AG04449 (cell line): ENCODE results near the gene COPG1.

Experiments
- CTCF ChIA-PET: fragments of 350-600 bp; formaldehyde crosslinking; extraction: SDS; loops from one replicate; lab custom pipeline; 2021; ENCODE audit warnings: antibody characterized with exemption; lab: Yijun Ruan, JAX
- POLR2A ChIA-PET: fragments of 400-600, 350-600 bp; formaldehyde crosslinking; extraction: SDS; loops from one replicate; lab custom pipeline; 2020; ENCODE audit warnings: antibody characterized with exemption, inconsistent platforms; lab: Yijun Ruan, JAX
- DNase-seq: peaks from one replicate; pipeline ENCODE4 v3.0.0-alpha.2; 2010; ENCODE audit warnings: low read depth, low spot score
- H3K4me3 ChIP-seq: 2 replicates; pipeline ENCODE4 v1.5.1; 2011; ENCODE audit warnings: low read depth, mild to moderate bottlenecking, control low read depth, low read length
- TF ChIP-seq, protein P1 (sequence below): IDR thresholded peaks from one replicate; pipeline ENCODE4 v1.5.1; 2011; ENCODE audit warnings: mild to moderate bottlenecking, moderate library complexity, low read length, control low read depth, inconsistent platforms; ENCODE audit not compliant: insufficient read depth; ENCODE audit errors: missing control alignments

COPG1 gene

DNA sequence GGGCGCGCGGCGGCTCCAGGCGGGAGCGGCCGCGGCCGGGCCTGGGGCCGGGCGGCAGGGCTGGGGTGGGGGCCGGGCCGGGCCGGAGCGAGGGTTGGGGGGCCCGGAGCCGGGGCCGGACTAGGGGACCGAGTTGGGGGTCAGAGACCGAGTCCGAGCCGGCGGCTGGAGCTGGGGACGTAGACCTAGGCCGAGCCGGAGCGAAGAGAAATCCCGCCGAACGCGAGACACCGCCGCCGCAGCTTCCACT lies 66.5 kb downstream of the COPG1 start:
- CTCF ChIA-PET, result interaction anchor here (0.6 to 2.7 kb wide), 25 partner anchors 9 to 345 kb away, joined by 3 to 29 read pairs (median 4); partner anchors contain the start of gene COPG1
- TF ChIP-seq, protein P1, sequence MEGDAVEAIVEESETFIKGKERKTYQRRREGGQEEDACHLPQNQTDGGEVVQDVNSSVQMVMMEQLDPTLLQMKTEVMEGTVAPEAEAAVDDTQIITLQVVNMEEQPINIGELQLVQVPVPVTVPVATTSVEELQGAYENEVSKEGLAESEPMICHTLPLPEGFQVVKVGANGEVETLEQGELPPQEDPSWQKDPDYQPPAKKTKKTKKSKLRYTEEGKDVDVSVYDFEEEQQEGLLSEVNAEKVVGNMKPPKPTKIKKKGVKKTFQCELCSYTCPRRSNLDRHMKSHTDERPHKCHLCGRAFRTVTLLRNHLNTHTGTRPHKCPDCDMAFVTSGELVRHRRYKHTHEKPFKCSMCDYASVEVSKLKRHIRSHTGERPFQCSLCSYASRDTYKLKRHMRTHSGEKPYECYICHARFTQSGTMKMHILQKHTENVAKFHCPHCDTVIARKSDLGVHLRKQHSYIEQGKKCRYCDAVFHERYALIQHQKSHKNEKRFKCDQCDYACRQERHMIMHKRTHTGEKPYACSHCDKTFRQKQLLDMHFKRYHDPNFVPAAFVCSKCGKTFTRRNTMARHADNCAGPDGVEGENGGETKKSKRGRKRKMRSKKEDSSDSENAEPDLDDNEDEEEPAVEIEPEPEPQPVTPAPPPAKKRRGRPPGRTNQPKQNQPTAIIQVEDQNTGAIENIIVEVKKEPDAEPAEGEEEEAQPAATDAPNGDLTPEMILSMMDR, result no peak
- POLR2A ChIA-PET, result interaction anchor here (0.8 to 2.4 kb wide), 19 partner anchors 9 to 436 kb away, joined by 3 to 22 read pairs (median 3); partner anchors contain the start of genes EFCAB12, HMCES, IFT122 and MBD4
- no peak for DNase-seq
- peak overlapping the region; percentile 86 for H3K4me3 ChIP-seq

DNA sequence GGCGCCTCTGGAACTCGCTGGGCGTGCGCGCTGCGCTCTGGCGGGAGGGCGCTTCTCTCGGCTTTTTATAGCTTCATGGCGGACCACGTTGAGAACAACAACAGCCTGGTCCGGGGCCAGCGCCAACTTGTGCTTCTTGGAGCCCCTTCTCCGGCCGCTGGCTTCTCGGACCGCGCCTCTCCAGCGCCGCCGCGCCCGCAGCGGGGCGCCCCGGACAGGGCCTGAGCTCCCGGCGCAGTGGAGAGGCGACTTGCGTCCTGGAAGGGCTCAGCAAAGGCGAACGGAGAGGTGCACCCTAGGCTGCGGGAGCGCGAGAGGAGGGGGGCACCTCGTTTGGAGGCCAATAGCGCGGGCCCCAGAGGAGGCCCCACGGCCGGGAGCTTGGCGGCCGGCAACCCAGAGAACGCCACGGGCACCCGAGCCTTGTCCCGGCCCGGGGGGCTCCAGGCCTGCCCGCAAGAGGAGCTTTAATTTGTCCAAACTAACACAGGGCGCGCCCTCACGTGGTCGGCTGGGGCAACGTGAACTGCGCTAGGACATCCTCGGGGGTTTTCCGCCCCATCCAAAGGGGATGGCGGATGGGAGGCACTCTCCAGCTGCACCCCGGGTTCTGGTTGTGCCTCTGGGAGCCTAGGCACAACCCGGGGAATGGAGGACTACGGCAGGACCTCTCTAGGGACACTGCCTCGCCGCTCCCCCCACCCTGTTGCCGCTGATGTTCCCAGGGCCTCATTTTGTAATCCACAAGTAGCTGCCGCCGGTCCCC lies 67.0 kb downstream of the COPG1 start:
- TF ChIP-seq, protein P1, result peak; percentile 70
- ChIA-PET POLR2A (interaction anchor here (0.7 to 2.4 kb wide), 21 partner anchors 10 to 437 kb away, joined by 3 to 22 read pairs (median 3); partner anchors contain the start of genes EFCAB12, HMCES, IFT122 and MBD4), CTCF (interaction anchor here (0.6 to 2.7 kb wide), 26 partner anchors 9 to 346 kb away, joined by 3 to 29 read pairs (median 4); partner anchors contain the start of gene COPG1)
- H3K4me3 ChIP-seq, result peak overlapping the region; percentile 86
- DNase-seq, result no peak

DNA sequence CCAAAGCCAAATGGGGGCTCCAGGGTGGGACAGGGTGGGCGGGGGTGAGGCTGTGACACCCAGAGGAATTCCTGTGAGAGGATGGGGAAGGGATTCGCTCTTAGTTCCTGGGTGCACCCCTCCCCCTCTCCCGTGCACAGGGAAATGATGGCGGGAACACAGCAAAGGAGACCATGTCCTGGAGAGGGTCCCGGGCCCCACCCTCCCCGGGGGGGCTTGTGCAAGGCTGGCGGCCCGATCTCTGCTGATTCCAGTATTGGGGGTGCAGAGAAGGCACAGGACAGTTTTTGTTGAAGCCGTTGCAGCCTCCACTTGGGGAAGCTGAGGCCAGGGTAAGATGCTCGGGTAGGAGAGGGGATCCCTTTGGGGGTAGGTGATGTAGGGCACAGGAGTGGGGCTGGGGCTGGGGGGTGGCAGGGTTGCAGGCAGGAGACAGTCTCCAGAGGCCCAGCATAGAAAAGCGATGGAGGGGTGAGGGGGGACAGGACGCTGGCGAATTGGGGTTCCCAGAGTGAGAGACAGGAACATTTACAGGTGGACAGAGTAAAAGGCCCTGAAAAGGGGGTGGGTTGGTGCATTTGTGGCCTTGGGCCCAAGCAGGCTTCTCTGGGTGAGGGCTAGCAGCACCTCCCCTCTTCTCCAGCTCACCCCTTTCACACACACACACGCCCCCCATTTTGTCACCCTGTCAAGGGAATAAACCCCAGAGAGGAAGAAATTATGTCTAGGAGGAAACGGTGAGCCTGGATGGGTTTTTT lies 67.8 kb downstream of the COPG1 start:
- DNase-seq, result no peak
- CTCF ChIA-PET, result interaction anchor here (1.0 to 2.7 kb wide), 19 partner anchors 9 to 346 kb away, joined by 3 to 29 read pairs (median 6); no protein-coding TSS in a partner anchor
- TF ChIP-seq, protein P1, result no peak
- POLR2A ChIA-PET, result interaction anchor here (0.7 to 2.4 kb wide), 12 partner anchors 10 to 400 kb away, joined by 3 to 22 read pairs (median 4); partner anchors contain the start of genes HMCES, IFT122 and MBD4
- peak overlapping the region; percentile 86 for H3K4me3 ChIP-seq

DNA sequence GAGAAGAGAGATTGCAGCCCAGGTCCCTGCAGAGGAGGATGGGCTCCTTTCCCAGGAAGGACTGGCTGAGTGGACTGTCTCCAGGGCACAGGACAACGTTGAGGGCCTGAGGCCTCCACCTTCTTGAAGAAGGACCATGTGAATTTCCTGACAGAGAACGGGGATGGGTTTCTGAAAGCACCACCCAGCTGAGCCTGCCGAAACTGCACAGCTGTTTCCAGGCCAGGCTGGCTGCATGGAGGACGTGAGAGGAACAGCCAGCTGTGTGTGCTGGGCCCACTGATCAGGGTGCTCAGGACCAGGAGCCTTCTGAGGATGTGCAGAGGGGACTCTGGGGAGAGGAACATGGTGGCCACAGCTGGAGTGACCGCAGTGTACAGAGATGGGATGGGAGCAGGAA lies 68.4 kb downstream of the COPG1 start:
- TF ChIP-seq, protein P1, result no peak
- ChIA-PET POLR2A (no interaction called here), CTCF (interaction anchor here (0.9 to 2.7 kb wide), 4 partner anchors 9 to 347 kb away, joined by 5 to 29 read pairs (median 7); no protein-coding TSS in a partner anchor)
- H3K4me3 ChIP-seq, result no peak overlapping the region
- no peak for DNase-seq

DNA sequence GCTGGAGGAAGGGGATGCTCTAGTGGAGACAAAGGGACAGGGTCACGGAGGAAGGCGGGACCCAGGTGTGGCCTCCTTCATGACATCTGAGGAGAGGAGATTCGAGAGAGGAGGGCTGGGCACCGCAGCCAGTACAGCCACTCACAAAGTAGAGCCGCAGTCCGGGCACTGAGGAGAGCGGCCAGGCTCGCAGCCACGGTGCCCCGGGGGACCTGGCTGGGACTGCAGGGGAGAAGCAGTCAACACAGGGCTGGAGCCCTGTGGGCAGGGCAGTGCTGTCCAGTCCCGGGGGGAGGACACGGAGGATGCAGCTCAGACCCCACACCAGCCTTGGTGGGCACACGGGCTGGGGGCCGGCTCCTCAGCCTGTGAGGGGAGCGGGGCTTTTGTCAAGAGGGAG lies 69.5 kb downstream of the COPG1 start:
- H3K4me3 ChIP-seq, result no peak overlapping the region
- TF ChIP-seq, protein P1, result no peak
- no peak for DNase-seq
- ChIA-PET CTCF (interaction anchor here (0.9 to 1.0 kb wide), 2 partner anchors 8 to 348 kb away, joined by 5 to 7 read pairs; no protein-coding TSS in a partner anchor), POLR2A (no interaction called here)
